Measurements from ENCODE around the gene CCT7. TPM values are rescaled to one million over a fixed set of nuclear protein-coding genes. Genes with fewer than 3 reads are reported as not detected.
A peak's percentile ranks its signal among the peaks of the same experiment; 100 is the strongest.

CCT7 gene
- polyA plus RNA-seq, 1 of the 3 experiments (the other 2 are of a cell fraction), result 369 TPM

GRCh38 chr2:73272270-73272669, 38.2 kb downstream of the CCT7 start (continued):
- TF ChIP-seq, protein P1, sequence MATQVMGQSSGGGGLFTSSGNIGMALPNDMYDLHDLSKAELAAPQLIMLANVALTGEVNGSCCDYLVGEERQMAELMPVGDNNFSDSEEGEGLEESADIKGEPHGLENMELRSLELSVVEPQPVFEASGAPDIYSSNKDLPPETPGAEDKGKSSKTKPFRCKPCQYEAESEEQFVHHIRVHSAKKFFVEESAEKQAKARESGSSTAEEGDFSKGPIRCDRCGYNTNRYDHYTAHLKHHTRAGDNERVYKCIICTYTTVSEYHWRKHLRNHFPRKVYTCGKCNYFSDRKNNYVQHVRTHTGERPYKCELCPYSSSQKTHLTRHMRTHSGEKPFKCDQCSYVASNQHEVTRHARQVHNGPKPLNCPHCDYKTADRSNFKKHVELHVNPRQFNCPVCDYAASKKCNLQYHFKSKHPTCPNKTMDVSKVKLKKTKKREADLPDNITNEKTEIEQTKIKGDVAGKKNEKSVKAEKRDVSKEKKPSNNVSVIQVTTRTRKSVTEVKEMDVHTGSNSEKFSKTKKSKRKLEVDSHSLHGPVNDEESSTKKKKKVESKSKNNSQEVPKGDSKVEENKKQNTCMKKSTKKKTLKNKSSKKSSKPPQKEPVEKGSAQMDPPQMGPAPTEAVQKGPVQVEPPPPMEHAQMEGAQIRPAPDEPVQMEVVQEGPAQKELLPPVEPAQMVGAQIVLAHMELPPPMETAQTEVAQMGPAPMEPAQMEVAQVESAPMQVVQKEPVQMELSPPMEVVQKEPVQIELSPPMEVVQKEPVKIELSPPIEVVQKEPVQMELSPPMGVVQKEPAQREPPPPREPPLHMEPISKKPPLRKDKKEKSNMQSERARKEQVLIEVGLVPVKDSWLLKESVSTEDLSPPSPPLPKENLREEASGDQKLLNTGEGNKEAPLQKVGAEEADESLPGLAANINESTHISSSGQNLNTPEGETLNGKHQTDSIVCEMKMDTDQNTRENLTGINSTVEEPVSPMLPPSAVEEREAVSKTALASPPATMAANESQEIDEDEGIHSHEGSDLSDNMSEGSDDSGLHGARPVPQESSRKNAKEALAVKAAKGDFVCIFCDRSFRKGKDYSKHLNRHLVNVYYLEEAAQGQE (IDR thresholded peaks at IDR 0.05; ENCODE audit: low read depth, low read length), result no peak
- no peak for TF ChIP-seq FOXM1 (IDR thresholded peaks at IDR 0.05; ENCODE audit: low read depth)
- no peak for TF ChIP-seq MAX (IDR thresholded peaks at IDR 0.05; ENCODE audit: low read depth)

- CTCF ChIA-PET, result interaction anchor here (1.4 to 6.0 kb wide), 2 partner anchors 10 to 103 kb away, joined by 5 to 25 read pairs; no protein-coding TSS in a partner anchor
- Histone ChIP-seq H3K27ac (ENCODE audit: low read depth in 2 of 2, low read length in 1 of 2) (no peak overlapping the region), H4K20me1 (ENCODE audit: insufficient read depth) (no peaks in the 10 kb centered on the region; the same call in 1 of the 2 replicates), H3K4me1 (ENCODE audit: control insufficient read depth in 1 of 2, insufficient read depth in 2 of 2, low read depth in 1 of 2, low read length in 1 of 2) (peaks cover 6 to 11% of the 10 kb centered on the region in 2 experiments; a peak in 1 of 4 replicates), H3K9me2 (no peaks in the 10 kb centered on the region), H3K4me2 (no peak overlapping the region), H2AFZ (ENCODE audit: low read depth) (no peak overlapping the region), H3K9ac (no peak overlapping the region), H3F3A (replicated peaks; ENCODE audit: insufficient read depth) (no peaks in the 10 kb centered on the region), H3K9me3 (no peaks in the 10 kb centered on the region), H3K79me2 (ENCODE audit: insufficient read depth) (peaks cover 6% of the 10 kb centered on the region; the same call in 1 of the 2 replicates), H3K36me3 (replicated peaks in 1 of 2; ENCODE audit: control insufficient read depth in 1 of 2, insufficient read depth in 2 of 2, low read length in 1 of 2) (no peaks in the 10 kb centered on the region), H3K27me3 (ENCODE audit: insufficient read depth) (no peaks in the 10 kb centered on the region), H3K4me3 (ENCODE audit: low read depth in 2 of 2, low read length in 1 of 2) (no peak overlapping the region)
- DNase-seq, result no peak
- 88% methylated on average over 9 of the region's 9 CpGs for WGBS (ENCODE audit: low lambda C conversion rate)
- POLR2A ChIA-PET, result no interaction called here
- TF ChIP-seq NRF1 (IDR thresholded peaks at IDR 0.05; ENCODE audit: low read depth, low read length), result no peak
- TF ChIP-seq, protein P1 (IDR thresholded peaks at IDR 0.05; ENCODE audit: low read depth, low read length), result peak; percentile 88
Measured at GRCh38 chr2:73279852-73280251, 45.7 kb downstream of the CCT7 start.

GRCh38 chr2:73281244-73281643, 47.1 kb downstream of the CCT7 start:
- Histone ChIP-seq H3K36me3 (replicated peaks in 1 of 2; ENCODE audit: control insufficient read depth in 1 of 2, insufficient read depth in 2 of 2, low read length in 1 of 2) (no peaks in the 10 kb centered on the region), H3K9me2 (no peaks in the 10 kb centered on the region), H3K27ac (ENCODE audit: low read depth in 2 of 2, low read length in 1 of 2) (no peak overlapping the region), H3K4me2 (no peak overlapping the region), H4K20me1 (ENCODE audit: insufficient read depth) (no peaks in the 10 kb centered on the region; the same call in 1 of the 2 replicates), H3K4me3 (ENCODE audit: low read depth in 2 of 2, low read length in 1 of 2) (no peak overlapping the region), H3K4me1 (ENCODE audit: control insufficient read depth in 1 of 2, insufficient read depth in 2 of 2, low read depth in 1 of 2, low read length in 1 of 2) (peaks cover 6 to 16% of the 10 kb centered on the region in 2 experiments; a peak in 1 of 4 replicates), H2AFZ (ENCODE audit: low read depth) (no peak overlapping the region), H3K9me3 (no peaks in the 10 kb centered on the region), H3K9ac (no peak overlapping the region), H3K79me2 (ENCODE audit: insufficient read depth) (peaks cover 6% of the 10 kb centered on the region; the same call in 1 of the 2 replicates), H3K27me3 (ENCODE audit: insufficient read depth) (no peaks in the 10 kb centered on the region), H3F3A (replicated peaks; ENCODE audit: insufficient read depth) (no peaks in the 10 kb centered on the region)
- POLR2A ChIA-PET, result no interaction called here
- CTCF ChIA-PET, result interaction anchor here (1.4 kb wide), 2 partner anchors 10 to 104 kb away, joined by 5 to 7 read pairs; no protein-coding TSS in a partner anchor
- no peak for DNase-seq
- TF ChIP-seq POLR2AphosphoS5 (IDR thresholded peaks at IDR 0.05; ENCODE audit: low read depth, low read length) (no peak), GABPA (IDR thresholded peaks at IDR 0.05; ENCODE audit: low read depth) (no peak), EZH2phosphoT487 (IDR thresholded peaks at IDR 0.05; ENCODE audit: borderline replicate concordance, low read depth) (no peak), ELF1 (IDR thresholded peaks at IDR 0.05) (no peak)
- TF ChIP-seq, protein P2, sequence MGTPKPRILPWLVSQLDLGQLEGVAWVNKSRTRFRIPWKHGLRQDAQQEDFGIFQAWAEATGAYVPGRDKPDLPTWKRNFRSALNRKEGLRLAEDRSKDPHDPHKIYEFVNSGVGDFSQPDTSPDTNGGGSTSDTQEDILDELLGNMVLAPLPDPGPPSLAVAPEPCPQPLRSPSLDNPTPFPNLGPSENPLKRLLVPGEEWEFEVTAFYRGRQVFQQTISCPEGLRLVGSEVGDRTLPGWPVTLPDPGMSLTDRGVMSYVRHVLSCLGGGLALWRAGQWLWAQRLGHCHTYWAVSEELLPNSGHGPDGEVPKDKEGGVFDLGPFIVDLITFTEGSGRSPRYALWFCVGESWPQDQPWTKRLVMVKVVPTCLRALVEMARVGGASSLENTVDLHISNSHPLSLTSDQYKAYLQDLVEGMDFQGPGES (IDR thresholded peaks at IDR 0.05; ENCODE audit: low read depth, low read length), result no peak
